HG03060 (cell line): Measurements from ENCODE around the gene KCTD17.
"Not testable (repeated sequence)": the region's sequence is repeated elsewhere in the genome, so short reads cannot be mapped to it uniquely, and the experiment has no call there.

Source experiments
- ATAC-seq: cut with Tn5 transposase; IDR thresholded peaks from one replicate; pipeline ENCODE4 v1.9.1; 2021; ENCODE audit warnings: low read depth, moderate number of reproducible peaks; ENCODE audit not compliant: unreplicated experiment

The KCTD17 gene

DNA sequence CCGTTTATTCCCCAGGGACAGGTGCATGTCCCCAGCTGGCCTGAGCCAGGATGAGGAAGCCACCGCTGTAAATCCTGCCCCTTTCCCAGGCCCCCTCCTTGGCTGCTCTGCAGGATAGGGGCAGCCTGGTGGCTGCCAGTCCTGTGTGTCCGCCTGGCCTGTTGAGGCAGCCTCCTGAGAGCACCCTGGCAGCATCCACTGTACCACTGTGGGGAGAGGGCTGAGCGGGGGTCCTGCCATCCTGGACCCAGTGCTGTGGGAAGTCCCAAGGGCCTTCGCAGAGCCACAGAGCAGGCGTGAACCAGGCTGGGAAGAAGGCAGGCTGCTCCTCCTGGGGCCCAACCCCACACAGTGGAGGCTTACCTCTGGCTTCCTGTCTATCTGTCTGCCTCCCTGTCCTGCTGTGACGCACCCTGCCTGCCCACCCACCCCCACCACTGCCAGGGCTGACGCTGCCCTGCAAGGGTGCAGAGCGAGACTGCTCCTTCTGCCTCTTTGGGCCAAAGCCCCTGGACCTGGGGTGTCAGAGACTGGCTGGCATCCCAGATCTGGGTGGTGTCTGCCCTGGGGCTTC lies 8.4 kb downstream of the KCTD17 start:
- ATAC-seq, result no peak

DNA sequence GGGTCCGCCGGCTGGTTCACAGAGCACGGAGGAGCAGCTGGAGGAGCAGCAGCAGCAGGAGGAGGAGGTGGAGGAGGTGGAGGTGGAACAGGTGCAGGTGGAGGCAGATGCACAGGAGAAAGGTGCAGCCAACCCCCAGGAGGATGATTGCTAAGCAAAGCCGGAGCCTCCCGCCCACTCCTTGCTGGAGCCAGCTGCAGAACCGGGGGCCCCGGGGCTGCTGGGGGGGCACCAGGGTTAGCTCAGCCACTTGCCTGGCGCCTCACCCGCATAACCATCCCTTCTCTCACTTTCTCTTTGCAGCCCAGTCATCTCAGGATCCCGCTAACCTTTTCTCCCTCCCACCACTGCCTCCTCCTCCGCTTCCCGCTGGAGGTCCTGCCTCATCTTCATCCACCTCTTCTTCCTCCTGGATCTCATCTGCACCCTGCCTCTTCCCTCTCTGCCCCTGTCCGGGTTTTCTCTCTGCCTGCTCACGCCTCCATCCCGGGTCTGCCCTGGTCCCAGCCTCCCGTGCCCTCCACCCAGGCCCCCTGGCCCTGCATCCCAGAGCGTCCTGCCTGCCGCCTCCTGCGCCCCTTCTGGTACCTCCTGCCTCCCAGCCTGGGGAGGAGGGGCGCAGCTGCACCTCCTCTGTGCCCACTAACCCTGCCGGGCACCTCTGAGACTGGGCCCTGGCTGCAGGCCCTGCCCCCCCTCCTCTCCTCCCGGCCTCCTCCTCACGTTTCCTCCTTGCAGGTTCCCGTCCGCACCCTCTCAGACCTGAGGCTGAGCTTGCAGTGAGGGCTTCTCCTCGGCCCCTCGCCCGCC lies 9.5 kb downstream of the KCTD17 start:
- ATAC-seq, result no peak

DNA sequence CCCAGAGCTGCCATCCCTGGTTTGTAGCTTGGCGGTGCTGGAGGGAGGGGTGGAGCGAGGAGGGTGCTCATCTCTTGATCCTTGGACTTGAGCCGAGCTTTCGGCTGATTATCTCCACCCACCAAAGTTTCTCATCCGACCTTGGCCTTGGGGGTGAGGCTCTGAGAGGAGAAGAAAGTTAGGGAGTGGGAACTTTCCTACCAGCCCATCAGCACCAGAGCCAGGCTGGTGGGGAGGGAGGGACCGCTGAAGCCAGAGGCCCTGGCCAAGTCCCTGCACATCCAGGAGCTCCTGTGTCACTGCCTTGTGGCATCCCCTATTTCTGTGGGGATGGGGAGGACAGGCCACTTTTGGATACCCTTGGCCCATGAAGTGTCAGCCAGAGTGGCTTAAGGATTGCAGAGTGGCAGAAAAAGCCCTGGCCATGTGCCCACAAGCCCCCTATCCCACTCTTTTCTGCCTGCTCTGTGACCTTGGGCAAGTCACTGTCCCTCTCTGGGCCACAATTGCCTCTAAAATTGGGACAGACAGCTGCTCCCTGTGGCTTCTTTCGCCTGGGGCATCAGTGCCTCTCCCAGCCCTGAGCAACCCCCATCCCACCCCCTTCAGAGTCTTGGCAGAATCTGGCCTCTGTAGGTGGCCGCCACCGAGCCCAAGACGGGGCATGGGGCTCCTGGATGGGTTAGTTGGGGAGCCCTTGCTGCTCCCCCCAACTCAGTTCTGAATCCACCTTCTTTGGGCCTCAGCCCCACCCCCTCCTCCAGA lies 10.3 kb downstream of the KCTD17 start:
- no peak for ATAC-seq

DNA sequence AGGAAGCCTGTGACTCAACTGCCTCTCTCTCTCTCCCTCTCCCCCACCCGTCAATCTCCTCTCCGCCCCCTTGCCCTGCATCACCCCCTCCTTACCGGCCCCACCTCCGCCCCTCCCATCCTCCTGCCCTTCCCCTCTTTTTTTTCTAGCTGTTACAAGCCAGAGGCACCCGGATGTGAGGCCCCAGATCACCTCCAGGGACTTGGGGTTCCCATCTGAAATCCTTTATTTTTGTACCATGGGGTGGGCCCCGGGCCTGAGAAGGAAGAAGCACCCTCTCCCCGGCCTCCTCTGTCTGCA lies 10.8 kb downstream of the KCTD17 start:
- no peak for ATAC-seq

DNA sequence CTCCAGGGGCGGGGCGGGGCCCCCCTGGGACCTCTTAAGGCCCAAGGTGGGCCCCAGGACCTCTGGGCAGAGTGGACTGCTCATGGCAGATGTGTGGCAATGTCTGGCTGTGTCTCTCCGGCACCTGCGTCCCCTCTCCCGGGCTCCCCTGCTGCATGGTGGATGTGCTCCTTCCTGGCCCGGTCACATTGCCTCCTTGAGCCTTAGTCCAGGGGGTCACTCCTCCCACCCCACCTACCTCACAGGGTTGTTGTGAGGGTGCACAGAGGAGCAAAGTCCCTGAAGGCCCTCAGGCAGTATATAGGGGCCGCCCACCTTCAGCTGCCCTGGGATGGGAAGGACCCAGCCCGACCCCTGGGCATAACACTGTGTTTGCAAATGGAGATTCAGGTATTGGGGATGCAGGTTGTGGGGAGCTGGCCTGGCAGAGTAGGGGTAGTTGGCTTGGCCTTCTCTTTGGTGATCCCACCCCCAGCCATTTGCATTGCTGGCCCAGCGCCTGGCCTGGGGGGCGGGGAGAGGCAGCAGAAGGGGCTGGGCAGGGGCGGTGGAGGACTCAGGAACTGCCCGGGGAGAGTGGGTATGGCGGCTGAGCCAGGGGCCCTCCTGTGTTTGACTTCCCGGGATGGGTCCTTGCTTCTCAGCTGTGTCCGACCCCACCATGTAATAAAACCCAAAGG lies 11.3 kb downstream of the KCTD17 start:
- ATAC-seq, result no peak

DNA sequence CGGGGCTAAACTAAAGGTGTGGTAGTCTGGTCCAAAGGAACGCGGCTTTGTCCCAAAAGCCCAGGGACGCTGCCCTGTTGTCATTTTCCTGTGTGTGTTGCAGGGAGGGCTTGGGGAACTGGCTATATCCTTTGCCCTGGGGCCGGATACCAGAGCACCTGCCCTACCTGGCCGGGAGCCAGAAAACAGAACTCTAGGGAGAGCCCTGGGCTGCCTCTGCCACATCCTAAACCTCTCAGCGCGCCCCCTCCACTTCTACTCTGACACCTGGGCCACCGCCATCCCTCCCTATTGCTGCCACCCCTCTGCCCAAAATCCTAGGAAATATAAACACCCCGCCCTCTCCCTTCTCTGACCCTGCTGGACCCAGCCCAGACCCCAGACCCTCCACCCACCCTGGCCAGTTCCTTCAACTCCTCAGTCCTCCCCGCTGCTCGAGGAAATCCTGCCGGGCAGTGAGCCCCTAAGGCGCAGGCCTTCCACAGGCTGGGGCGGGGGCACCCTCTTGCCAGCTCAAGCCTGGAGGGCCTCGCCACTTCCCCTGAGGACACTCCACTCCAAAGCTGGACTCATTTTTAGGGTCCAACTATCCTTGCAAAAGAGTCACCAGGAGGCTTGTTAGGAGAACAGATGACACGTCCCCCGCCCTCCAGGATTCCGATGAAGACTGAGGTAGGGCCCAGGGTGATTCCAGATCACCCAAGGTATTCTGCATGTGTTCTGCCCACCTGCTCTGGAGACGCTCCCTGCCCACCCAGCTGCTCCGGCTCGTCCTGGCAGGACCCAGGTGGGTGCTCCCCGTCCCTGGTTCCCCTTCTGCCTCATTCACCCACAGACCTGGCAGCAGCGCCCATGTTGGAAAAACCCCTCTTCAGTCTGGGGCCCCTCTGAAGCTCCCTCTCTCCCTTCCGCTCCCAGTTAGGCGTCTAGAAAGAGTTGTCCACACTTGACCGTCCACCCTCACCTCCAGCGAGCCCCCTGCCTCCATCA lies 12.2 kb downstream of the KCTD17 start:
- no peak for ATAC-seq

DNA sequence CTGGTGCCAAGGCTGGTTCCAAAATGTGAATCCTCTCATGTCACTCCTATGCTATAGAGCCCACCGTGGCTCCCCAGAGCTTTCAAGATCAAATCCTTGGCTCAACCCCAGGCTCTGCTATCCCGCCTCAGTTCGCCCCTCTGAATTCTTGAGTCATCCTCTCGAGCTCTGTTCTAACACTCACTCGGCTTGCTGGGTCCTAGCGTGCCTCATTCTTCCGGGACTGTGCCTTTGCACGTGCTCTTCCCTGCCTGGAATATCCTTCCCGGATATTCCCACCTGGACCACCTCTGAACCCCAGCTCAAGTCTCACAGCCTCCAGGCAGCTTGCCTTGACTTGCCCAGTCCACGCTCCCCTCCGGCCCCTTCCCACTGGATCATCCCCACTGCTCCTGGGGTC lies 13.0 kb downstream of the KCTD17 start:
- ATAC-seq, result no peak

DNA sequence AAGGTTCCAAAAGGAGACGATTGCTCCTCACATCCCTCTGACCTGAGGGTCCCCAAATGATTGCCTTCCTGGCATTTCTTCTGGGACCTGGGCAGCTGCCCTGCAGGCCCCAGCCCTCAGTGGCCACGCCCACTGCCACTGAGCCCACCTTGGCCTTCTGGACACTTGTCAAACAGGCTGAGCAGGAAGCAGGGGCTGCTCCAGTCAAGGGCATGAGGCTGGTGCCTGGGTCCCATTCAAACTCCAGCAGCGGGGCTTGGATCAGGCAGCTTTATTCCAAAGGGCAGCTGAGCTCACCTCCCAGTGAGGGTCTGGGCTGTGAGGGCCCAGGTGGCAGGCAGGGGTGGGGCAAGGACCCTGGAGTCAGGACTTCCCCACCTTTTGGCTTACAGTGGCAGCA lies 13.6 kb downstream of the KCTD17 start:
- ATAC-seq, result no peak

DNA sequence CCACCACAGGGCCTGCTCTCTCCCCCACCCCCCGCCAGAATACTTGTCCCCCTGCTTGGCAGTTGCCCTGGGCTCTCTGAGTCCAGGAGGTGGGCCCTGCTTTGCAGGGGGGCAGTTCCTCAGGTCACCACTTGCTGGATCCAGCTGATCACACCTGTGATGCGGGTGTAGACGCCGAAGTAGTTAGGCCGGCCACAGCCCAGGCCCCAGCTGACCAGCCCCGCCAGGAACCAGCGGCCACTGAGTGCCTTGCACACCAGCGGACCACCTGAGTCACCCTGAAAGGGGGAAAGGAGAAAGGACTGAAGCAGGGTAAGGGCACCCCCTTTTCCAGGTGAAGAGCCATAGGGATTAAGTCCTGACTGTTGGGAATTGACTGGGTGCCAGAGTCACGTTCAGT lies 14.4 kb downstream of the KCTD17 start:
- ATAC-seq, result no peak

DNA sequence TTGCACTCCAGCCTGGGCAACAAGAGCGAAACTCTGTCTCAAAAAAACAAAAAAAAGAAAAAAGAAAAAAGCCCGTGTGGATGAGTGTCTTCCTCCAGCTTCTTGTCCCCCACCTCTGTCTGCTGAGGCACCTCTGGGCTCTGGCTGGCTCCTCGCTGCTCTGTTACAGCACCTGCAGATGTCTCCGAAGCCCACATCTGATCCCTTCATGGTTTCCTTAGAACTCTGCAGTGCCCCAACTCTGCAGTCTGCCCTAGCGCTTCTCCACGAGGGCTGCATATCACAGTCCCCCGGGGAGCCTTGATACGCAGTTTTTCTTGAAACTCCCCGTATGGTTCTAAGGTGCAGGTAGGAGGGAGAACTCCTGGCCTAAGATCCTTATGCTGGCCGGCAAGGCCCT lies 15.9 kb downstream of the KCTD17 start:
- ATAC-seq, result no peak

DNA sequence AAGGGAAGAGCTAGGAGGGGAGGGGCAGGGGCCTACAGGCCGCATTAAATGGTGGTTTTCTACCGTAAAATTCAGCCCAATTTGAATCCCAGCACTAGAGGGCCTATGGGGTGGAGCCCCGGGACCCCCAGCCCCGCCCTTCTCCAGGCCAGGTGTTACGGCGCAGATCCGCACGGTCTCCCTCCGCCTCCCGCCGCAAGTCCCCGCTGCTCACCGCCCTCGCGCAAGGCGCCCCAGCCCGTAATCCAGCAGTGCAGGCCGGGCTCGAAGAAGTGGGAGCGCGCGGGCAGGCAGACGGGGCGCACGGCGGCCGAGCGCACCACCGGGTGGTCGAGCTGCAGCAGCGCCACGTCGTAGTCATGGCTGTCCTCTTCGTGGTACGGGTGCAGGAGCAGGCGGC lies 17.3 kb downstream of the KCTD17 start:
- no peak for ATAC-seq

DNA sequence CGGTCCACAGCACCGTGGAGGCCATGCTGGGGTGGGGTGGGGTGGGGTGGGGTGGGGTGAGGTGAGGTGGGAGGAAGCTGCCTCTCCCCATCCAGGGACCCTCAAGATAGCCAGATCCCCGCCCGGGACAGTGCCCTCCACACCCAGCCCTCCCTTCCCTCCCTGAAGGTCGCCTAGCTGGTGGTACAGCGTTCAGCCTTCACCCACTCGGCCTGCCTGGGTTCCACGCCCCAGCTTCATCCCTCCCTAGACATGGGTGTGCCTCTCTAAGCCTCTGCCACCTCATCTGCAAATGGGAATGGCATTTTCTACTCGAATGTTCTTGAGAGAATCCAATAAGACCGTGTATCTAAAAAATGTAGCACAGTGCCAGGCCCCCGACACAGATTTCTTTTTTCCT lies 17.8 kb downstream of the KCTD17 start:
- no peak for ATAC-seq

DNA sequence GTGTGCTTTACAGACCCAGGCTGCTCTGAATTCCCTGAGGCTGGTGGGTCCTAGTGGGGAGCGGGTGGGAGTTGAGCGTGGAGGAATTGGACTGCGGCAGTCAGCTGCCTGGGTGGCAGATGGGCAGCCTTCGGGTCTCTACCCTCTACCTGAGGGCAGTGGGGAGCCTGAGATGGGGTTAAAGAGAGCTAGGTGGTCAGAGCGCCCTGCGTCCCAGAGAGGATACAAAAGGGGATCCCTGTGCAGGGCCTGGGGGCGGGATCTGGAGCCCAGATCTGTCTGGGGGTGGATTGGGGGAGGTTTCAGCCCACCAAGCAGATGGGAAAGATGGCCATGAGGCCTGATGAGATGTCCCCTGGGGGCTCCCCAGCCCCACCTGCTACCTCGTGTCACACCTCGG lies 18.2 kb downstream of the KCTD17 start:
- no peak for ATAC-seq

DNA sequence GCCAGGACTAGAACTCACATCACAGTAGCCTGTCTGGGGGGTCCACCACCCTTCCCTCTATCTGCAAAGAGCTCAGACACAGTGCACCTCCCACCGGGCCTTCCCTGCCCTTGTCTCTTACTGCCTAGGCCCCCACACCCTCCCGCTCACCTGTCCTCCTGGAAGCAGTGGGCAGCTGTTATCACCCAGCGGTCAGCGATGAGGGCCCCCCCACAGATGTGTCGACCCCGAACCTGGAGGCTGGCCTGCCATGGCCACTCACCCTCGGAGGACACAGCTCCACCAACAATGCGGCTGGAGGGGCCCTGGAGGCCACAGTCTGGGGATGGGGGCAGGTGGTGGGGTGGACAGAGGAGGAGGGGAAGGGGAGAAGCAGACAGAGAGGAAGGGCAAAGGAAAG lies 18.8 kb downstream of the KCTD17 start:
- no peak for ATAC-seq

DNA sequence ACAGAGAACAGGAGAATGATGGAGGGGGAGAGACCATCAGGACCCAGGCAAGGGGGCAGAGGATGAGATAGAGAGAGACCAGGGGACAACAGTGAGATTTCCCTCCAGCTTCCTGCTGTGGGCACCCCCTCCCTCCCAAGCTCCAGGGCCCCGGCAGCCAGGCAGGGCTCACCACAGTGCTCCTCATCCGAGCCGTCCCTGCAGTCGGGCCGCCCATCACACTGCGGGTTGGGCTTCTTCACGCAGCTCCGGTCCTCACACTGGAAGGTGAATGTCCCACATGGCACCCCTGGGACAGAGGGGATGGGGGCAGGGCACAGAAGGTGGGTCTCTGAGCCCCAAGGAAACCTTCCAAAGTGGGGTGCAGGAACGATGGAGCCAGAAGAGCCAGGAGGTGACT lies 19.2 kb downstream of the KCTD17 start:
- ATAC-seq, result no peak

DNA sequence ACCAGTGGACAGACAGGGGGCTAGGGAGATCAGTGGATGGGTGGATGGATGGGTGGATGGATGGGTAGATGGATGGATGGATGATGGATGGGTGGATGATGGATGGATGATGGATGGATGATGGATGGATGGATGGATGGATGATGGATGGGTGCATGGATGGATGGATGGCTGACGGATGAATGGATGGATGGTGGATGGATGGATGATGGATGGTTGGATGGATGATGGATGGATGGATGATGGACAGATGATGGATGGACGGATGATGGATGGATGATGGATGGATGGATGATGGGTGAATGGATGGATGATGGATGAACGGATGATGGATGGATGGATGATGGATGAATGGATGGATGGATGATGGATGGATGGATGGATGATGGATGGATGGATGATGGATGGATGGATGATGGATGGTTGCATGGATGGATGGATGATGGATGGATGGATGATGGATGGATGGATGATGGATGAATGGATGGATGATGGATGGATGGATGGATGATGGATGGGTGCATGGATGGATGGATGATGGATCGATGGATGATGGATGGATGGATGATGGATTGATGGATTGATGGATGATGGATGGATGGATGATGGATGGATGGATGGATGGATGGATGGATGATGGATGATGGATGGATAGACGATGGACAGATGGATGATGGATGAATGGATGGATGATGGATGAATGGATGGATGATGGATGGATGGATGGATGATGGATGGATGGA lies 20.5 kb downstream of the KCTD17 start:
- not testable (repeated sequence) for ATAC-seq

DNA sequence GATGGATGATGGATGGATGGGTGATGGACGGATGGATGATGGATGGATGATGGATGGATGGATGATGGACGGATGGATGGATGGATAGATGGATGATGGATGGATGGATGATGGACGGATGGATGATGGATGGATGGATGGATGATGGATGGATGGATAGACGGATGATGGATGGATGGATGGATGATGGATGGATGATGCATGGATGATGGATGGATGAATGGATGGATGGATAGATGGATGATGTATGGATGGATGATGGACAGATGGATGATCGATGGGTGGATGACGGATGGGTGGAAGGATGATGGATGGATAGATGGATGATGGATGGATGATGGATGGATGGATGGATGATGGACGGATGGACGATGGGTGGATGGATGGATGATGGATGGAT lies 21.1 kb downstream of the KCTD17 start:
- ATAC-seq, result no peak

DNA sequence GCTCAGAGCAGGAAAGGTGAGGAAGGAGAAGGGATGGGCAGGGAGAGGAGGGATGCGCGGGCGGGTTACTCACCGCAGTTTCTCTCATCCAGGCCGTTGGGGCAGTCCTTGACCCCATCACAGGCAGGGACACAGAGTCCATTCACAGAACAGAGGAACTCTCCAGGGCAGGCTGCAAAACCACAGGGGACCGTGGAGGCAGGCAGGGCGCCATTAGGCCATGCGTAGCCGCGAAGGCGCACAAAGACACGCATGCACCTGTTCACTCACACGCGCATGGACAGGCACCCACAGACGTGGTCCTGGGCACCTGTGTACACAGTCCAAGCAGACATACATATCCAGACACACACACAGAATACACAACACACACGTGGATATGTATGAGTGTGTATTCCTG lies 23.0 kb downstream of the KCTD17 start:
- no peak for ATAC-seq

DNA sequence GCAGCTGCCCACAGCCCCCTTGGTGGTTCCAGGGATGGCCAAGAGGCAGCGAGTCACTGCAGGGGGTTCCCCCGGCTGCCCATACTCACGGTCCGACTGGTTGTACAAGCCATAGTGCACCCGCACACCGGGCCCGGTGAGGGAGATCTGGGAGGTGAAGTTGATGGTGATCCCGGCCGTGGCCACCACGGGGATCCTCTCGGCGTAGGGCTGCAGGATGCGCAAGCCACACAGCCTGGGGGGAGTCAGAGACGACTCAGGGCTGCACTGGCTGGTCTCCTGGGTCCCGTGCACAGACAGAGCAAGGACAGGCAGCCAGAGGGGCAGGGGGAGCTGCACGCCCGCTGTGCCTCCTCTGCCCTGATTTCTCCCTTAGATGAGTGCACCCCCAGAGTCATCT lies 23.5 kb downstream of the KCTD17 start:
- no peak for ATAC-seq
